A673 (cell line): ENCODE data around the gene SLC28A1. TPM values are rescaled to one million over a fixed set of nuclear protein-coding genes. Genes with fewer than 3 reads are reported as not detected.

Source experiments
- BruUV-seq: library from RNA; stranded (reverse); fragments of 400-500 nt; replicated peaks from 2 replicates; lab custom pipeline; 2021; lab: Mats Ljungman, UMichigan
- CTCF ChIA-PET: fragments of 300-600 bp; sonication (Branson Sonifier 250); formaldehyde crosslinking; loops from one replicate; lab custom pipeline; 2022; ENCODE audit warnings: antibody characterized with exemption; lab: Charles Lee
- POLR2A ChIA-PET: fragments of 300-600 bp; sonication (Branson Sonifier 250); formaldehyde crosslinking; loops from one replicate; lab custom pipeline; 2022; ENCODE audit warnings: antibody characterized with exemption; ENCODE audit not compliant: low non-redundant PET; lab: Charles Lee
- DNase-seq: peaks from one replicate; pipeline ENCODE4 v3.0.0-alpha.2; 2015; ENCODE audit warnings: low spot score
- H3K27ac ChIP-seq: fragments of 200-600 bp; sonication (generic); 2 replicates; pipeline ENCODE4 v1.5.1; 2016; ENCODE audit warnings: mixed run types, low read depth, mild to moderate bottlenecking, mixed read lengths, antibody characterized with exemption, low read length; ENCODE audit not compliant: poor library complexity, severe bottlenecking
- H3K27me3 ChIP-seq: fragments of 200-600 bp; sonication (generic); replicated peaks from 2 replicates; pipeline ENCODE4 v1.6.1; 2017; ENCODE audit warnings: mixed run types, low read depth, mild to moderate bottlenecking, mixed read lengths, antibody characterized with exemption, low read length; ENCODE audit not compliant: insufficient read depth, poor library complexity
- H3K36me3 ChIP-seq: fragments of 200-600 bp; sonication (generic); 2 replicates; pipeline ENCODE4 v1.6.1; 2016; ENCODE audit warnings: mixed run types, mild to moderate bottlenecking, mixed read lengths, antibody characterized with exemption, low read length; ENCODE audit not compliant: insufficient read depth, poor library complexity, severe bottlenecking
- H3K4me1 ChIP-seq: fragments of 200-600 bp; sonication (generic); 2 replicates; pipeline ENCODE4 v1.6.1; 2017; ENCODE audit warnings: mixed run types, mild to moderate bottlenecking, mixed read lengths, antibody characterized with exemption, low read length; ENCODE audit not compliant: insufficient read depth, poor library complexity, severe bottlenecking
- H3K4me3 ChIP-seq: fragments of 200-600 bp; sonication (generic); 2 replicates; pipeline ENCODE4 v1.5.1; 2016; ENCODE audit warnings: low read depth, mixed run types, mild to moderate bottlenecking, mixed read lengths, low read length; ENCODE audit not compliant: poor library complexity, severe bottlenecking
- H3K9me3 ChIP-seq: fragments of 200-600 bp; sonication (generic); 2 replicates; pipeline ENCODE4 v1.6.1; 2016; ENCODE audit warnings: mixed run types, low read depth, mild to moderate bottlenecking, mixed read lengths, antibody characterized with exemption, low read length; ENCODE audit not compliant: poor library complexity, severe bottlenecking
- CTCF ChIP-seq: fragments of 300-800, 200-600 bp; sonication (generic); conservative IDR thresholded peaks from 2 replicates; pipeline ENCODE4 v1.5.1; 2017; ENCODE audit warnings: low read depth, mild to moderate bottlenecking, antibody characterized with exemption, low read length, moderate library complexity, mixed read lengths
- EZH2 ChIP-seq: fragments of 200-600 bp; sonication (generic); IDR thresholded peaks from 2 replicates; pipeline ENCODE4 v1.6.1; 2017; ENCODE audit warnings: borderline replicate concordance, low read depth, mild to moderate bottlenecking, mixed read lengths, antibody characterized with exemption, low read length; ENCODE audit not compliant: poor library complexity, severe bottlenecking
- intact Hi-C: fragments of 100-400 bp; cut with micrococcal nuclease; formaldehyde crosslinking; loops from one replicate; pipeline ENCODE4 v1.10.0; 2022; ENCODE audit not compliant: unreplicated experiment
- total RNA-seq: library from RNA; stranded (reverse); gene quantifications from 2 replicates; pipeline ENCODE4 v1.2.3, GENCODE V29; 2021

The SLC28A1 gene
- total RNA-seq, 1 experiment from 2014 or later, result not detected

GRCh38 chr15:84898761-84899160 lies 14.3 kb downstream of the SLC28A1 start:
- no peak overlapping the region for H3K27ac ChIP-seq
- ChIA-PET CTCF (no interaction called here), POLR2A (no interaction called here)
- BruUV-seq, result no TSS peak
- H3K4me1 ChIP-seq, result no peaks in the 10 kb centered on the region
- TF ChIP-seq EZH2 (no peak), CTCF (no peak)
- no peaks in the 10 kb centered on the region for H3K9me3 ChIP-seq
- intact Hi-C loops, result no loop called here
- no peaks in the 10 kb centered on the region for H3K36me3 ChIP-seq
- no peak for DNase-seq
- H3K27me3 ChIP-seq, result no peaks in the 10 kb centered on the region
- no peak overlapping the region for H3K4me3 ChIP-seq

- no peak overlapping the region for H3K27ac ChIP-seq
- no peaks in the 10 kb centered on the region for H3K27me3 ChIP-seq
- H3K9me3 ChIP-seq, result no peaks in the 10 kb centered on the region
- intact Hi-C loops, result no loop called here
- no peaks in the 10 kb centered on the region for H3K36me3 ChIP-seq
- no peak for DNase-seq
- no peak overlapping the region for H3K4me3 ChIP-seq
- H3K4me1 ChIP-seq, result no peaks in the 10 kb centered on the region
- POLR2A ChIA-PET, result no interaction called here
- CTCF ChIA-PET, result no interaction called here
- BruUV-seq, result no TSS peak
- TF ChIP-seq EZH2 (no peak), CTCF (no peak)
Measured at GRCh38 chr15:84899750-84900149, 15.3 kb downstream of the SLC28A1 start.

- intact Hi-C loops, result no loop called here
- Histone ChIP-seq H3K36me3 (no peaks in the 10 kb centered on the region), H3K27ac (no peak overlapping the region), H3K4me1 (no peaks in the 10 kb centered on the region), H3K9me3 (no peaks in the 10 kb centered on the region), H3K27me3 (no peaks in the 10 kb centered on the region), H3K4me3 (no peak overlapping the region)
- BruUV-seq, result no TSS peak
- ChIA-PET POLR2A (no interaction called here), CTCF (no interaction called here)
- DNase-seq, result no peak
- no peak for TF ChIP-seq EZH2
- TF ChIP-seq CTCF, result no peak
Measured at GRCh38 chr15:84901540-84901939, 17.1 kb downstream of the SLC28A1 start.
